Measurements from ENCODE around the gene NAB2.

- TF ChIP-seq FOXM1 (IDR thresholded peaks at IDR 0.05; ENCODE audit: borderline replicate concordance), result no peak
- no peak for TF ChIP-seq ZNF384 (IDR thresholded peaks at IDR 0.05)
- TF ChIP-seq, protein P1, sequence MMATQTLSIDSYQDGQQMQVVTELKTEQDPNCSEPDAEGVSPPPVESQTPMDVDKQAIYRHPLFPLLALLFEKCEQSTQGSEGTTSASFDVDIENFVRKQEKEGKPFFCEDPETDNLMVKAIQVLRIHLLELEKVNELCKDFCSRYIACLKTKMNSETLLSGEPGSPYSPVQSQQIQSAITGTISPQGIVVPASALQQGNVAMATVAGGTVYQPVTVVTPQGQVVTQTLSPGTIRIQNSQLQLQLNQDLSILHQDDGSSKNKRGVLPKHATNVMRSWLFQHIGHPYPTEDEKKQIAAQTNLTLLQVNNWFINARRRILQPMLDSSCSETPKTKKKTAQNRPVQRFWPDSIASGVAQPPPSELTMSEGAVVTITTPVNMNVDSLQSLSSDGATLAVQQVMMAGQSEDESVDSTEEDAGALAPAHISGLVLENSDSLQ (IDR thresholded peaks at IDR 0.05), result no peak
- TF ChIP-seq SP1 (IDR thresholded peaks at IDR 0.05), result no peak
- TF ChIP-seq ELF4 (IDR thresholded peaks at IDR 0.05), result no peak
- TF ChIP-seq FOXK2 (IDR thresholded peaks at IDR 0.05), result no peak
- TF ChIP-seq ARNT (IDR thresholded peaks at IDR 0.05), result no peak
- no peak for TF ChIP-seq SUZ12 (IDR thresholded peaks at IDR 0.05)
- no peak for TF ChIP-seq TARDBP (IDR thresholded peaks at IDR 0.05)
- TF ChIP-seq CTBP1 (IDR thresholded peaks at IDR 0.05; ENCODE audit: borderline replicate concordance), result no peak
- TF ChIP-seq BHLHE40 (IDR thresholded peaks at IDR 0.05; ENCODE audit: borderline replicate concordance), result no peak
- TF ChIP-seq LEF1 (IDR thresholded peaks at IDR 0.05; ENCODE audit: borderline replicate concordance), result no peak
Observed at GRCh38 chr12:57072661-57073060, 16.3 kb upstream of the NAB2 start.
